Measurements from ENCODE around the gene LHX3. TPM values are rescaled to one million over a fixed set of nuclear protein-coding genes. Genes with fewer than 3 reads are reported as not detected.

Gene LHX3
- total and polyA plus RNA-seq, 12 donors: not detected

GRCh38 chr9:136245219-136246150 is 40.6 kb upstream of the LHX3 start, which contains the start of gene QSOX2:
Gene QSOX2, minus strand, starts transcription at chr9:136245812. Its CDS starts 9 bp downstream, at chr9:136245803.
- Histone ChIP-seq H3K27ac (peak within 1 kb of the TSS in 1 of 5 donors; percentile 39), H3K9me3 (replicated peaks in 1 of 3) (no peaks in the 10 kb centered on the region), H3K27me3 (no peaks in the 10 kb centered on the region), H3K4me3 (peak within 1 kb of the TSS; percentile 1 to 69 (median 44)), H3K36me3 (replicated peaks in 1 of 2) (no peaks in the 10 kb centered on the region), H3K4me1 (replicated peaks in 1 of 2) (peaks cover 12 to 30% of the 10 kb centered on the region in 2 donors)
- TF ChIP-seq POLR2A (IDR thresholded peaks at IDR 0.05) (peak in 1 of 2 donors; percentile 22), CTCF (IDR thresholded peaks at IDR 0.05) (peak in 1 of 6 experiments; percentile 5)
- WGBS, 4 donors: 0 to 2% (median 1%) methylated on average over 10 to 112 of the region's 112 CpGs
- intact Hi-C loops (cut with DNase I): no loop called here
- DNase-seq: peak; percentile 72 to 89 (median 85)

GRCh38 chr9:136244969-136245218 is 40.0 kb upstream of the LHX3 start:
- intact Hi-C loops (cut with DNase I): no loop called here
- Histone ChIP-seq H3K27ac (no peak overlapping the region), H3K4me3 (peak overlapping the region; percentile 1 to 69 (median 44)), H3K27me3 (no peaks in the 10 kb centered on the region), H3K9me3 (replicated peaks in 1 of 3) (no peaks in the 10 kb centered on the region), H3K36me3 (replicated peaks in 1 of 2) (no peaks in the 10 kb centered on the region), H3K4me1 (replicated peaks in 1 of 2) (peaks cover 12 to 26% of the 10 kb centered on the region in 2 donors)
- TF ChIP-seq POLR2A (IDR thresholded peaks at IDR 0.05) (no peak), CTCF (IDR thresholded peaks at IDR 0.05) (no peak)
- 4 to 9% (median 6%) methylated on average over 6 of the region's 6 CpGs for WGBS, 4 donors
- no peak for DNase-seq

- no peaks in the 10 kb centered on the region for H3K9me3 ChIP-seq (replicated peaks in 1 of 3)
- no peaks in the 10 kb centered on the region for H3K36me3 ChIP-seq (replicated peaks in 1 of 2)
- peaks cover 12 to 26% of the 10 kb centered on the region in 2 donors for H3K4me1 ChIP-seq (replicated peaks in 1 of 2)
- H3K27me3 ChIP-seq: no peaks in the 10 kb centered on the region
- TF ChIP-seq POLR2A (IDR thresholded peaks at IDR 0.05) (no peak), CTCF (IDR thresholded peaks at IDR 0.05) (no peak)
- H3K27ac ChIP-seq: no peak overlapping the region
- DNase-seq: no peak
- 49 to 59% (median 49%) methylated on average over 11 of the region's 11 CpGs for WGBS, 4 donors
- intact Hi-C loops (cut with DNase I): no loop called here
- peak overlapping the region; percentile 1 to 69 (median 44) for H3K4me3 ChIP-seq
Measured at GRCh38 chr9:136244122-136244968, 39.4 kb upstream of the LHX3 start.

- WGBS, 4 donors: 67 to 83% (median 72%) methylated on average over 4 of the region's 4 CpGs
- peaks cover 12 to 28% of the 10 kb centered on the region in 2 donors for H3K4me1 ChIP-seq (replicated peaks in 1 of 2)
- TF ChIP-seq CTCF (IDR thresholded peaks at IDR 0.05): no peak
- no peak for TF ChIP-seq POLR2A (IDR thresholded peaks at IDR 0.05)
- intact Hi-C loops (cut with DNase I): no loop called here
- H3K36me3 ChIP-seq (replicated peaks in 1 of 2): no peaks in the 10 kb centered on the region
- H3K27me3 ChIP-seq: no peaks in the 10 kb centered on the region
- H3K9me3 ChIP-seq (replicated peaks in 1 of 3): no peaks in the 10 kb centered on the region
- no peak overlapping the region for H3K27ac ChIP-seq
- H3K4me3 ChIP-seq: no peak overlapping the region
- no peak for DNase-seq
Measured at GRCh38 chr9:136243631-136244030, 38.7 kb upstream of the LHX3 start.
